Retina (tissue), 1 donor: ENCODE results near the gene LOC128125822.
"Not testable (repeated sequence)": the region's sequence is repeated elsewhere in the genome, so short reads cannot be mapped to it uniquely, and the experiment has no call there.

Source experiments
- DNase-seq: peaks from one replicate; pipeline ENCODE4 v3.0.0-alpha.2; 2016

The LOC128125822 gene

GRCh38 chr6:63584566-63584965 is 12.3 kb downstream of the LOC128125822 start:
- no peak for DNase-seq

GRCh38 chr6:63585652-63586051 is 13.4 kb downstream of the LOC128125822 start:
- not testable (repeated sequence) for DNase-seq

GRCh38 chr6:63589952-63590411 is 17.7 kb downstream of the LOC128125822 start:
- no peak for DNase-seq

- no peak for DNase-seq
These were observed 20.6 kb downstream of the LOC128125822 start for GRCh38 chr6:63592886-63593285.

GRCh38 chr6:63597141-63598048 is 25.1 kb downstream of the LOC128125822 start:
- DNase-seq: no peak

- DNase-seq: peak; percentile 90
These were observed 26.1 kb downstream of the LOC128125822 start for GRCh38 chr6:63598049-63599036.

- DNase-seq: no peak
These were observed 27.0 kb downstream of the LOC128125822 start for GRCh38 chr6:63599243-63599642.

GRCh38 chr6:63600136-63600535 is 27.9 kb downstream of the LOC128125822 start:
- no peak for DNase-seq

- no peak for DNase-seq
These were observed 37.0 kb downstream of the LOC128125822 start for GRCh38 chr6:63609231-63609630.

GRCh38 chr6:63610944-63611343 is 38.7 kb downstream of the LOC128125822 start:
- no peak for DNase-seq

- no peak for DNase-seq
These were observed 39.3 kb downstream of the LOC128125822 start for GRCh38 chr6:63611560-63611959.

- no peak for DNase-seq
These were observed 43.3 kb downstream of the LOC128125822 start for GRCh38 chr6:63615590-63615989.
